ENCODE results near the gene SLX9.

DNA sequence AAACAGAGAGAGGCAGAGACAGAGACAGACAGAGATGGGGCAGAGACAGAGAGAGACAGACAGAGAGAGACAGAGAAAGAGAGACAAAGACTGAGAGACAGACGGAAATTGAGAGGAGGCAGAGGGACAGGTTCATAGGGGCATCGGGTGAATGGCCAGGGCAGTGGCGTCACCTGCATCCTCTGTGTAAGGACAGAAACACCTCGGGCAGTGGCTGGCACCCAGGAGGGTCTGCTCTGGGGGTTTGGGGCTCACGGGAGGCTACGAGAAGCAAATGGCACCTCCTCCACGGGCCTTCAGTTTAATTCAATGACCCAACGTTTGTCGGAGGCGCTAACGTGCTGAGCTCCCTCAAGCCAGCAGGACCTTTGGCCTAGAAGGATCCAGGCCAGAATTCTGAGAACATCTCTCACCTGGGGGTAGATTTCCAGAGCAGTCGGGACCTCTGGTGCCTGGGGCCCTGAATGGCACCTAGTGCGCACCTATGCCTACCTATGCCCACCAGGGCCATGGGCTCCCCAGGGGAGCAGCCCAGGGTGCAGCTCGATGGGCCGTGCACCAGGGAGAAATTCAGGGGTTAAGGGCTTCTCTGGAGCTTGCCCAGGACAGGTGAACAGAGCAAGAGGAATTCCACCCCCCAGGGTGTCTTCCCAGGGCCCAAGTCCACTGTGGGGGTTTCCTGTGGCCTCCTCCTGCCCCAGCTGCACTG, 45.7 kb upstream of the SLX9 start:
- TF ChIP-seq CTCF (IDR thresholded peaks at IDR 0.05) (no peak), ZFX (IDR thresholded peaks at IDR 0.05; ENCODE audit: borderline replicate concordance) (no peak)
